IMR-90 (cell line): Measurements from ENCODE around the gene MYO7B. TPM values are rescaled to one million over a fixed set of nuclear protein-coding genes. Genes with fewer than 3 reads are reported as not detected.

Experiments
- ATAC-seq: fragments of 200-7000 bp; cut with Tn5 transposase; 2 replicates; pipeline ENCODE4 v1.9.1; 2020; ENCODE audit warnings: low read depth, mild to moderate bottlenecking, moderate library complexity
- BruUV-seq: library from RNA; stranded (reverse); fragments of 400-500 nt; replicated peaks from 2 replicates; lab custom pipeline; 2021; lab: Mats Ljungman, UMichigan
- CTCF ChIA-PET: fragments of 300-600 bp; formaldehyde crosslinking; extraction: SDS; loops from one replicate; lab custom pipeline; 2021; ENCODE audit warnings: antibody characterized with exemption; lab: Yijun Ruan, JAX
- POLR2A ChIA-PET: fragments of 300-600 bp; sonication (Branson Sonifier 250); formaldehyde crosslinking; loops from one replicate; lab custom pipeline; 2022; ENCODE audit warnings: antibody characterized with exemption; ENCODE audit not compliant: unreplicated experiment; lab: Charles Lee
- DNase-seq: peaks from one replicate; pipeline ENCODE4 v3.0.0; 2013
- H2AFZ ChIP-seq: replicated peaks from 2 replicates; pipeline ENCODE3; 2013; ENCODE audit warnings: low read length, mild to moderate bottlenecking; ENCODE audit not compliant: poor library complexity
- H2AK5ac ChIP-seq: 2 replicates; pipeline ENCODE4 v1.6.1; 2013; ENCODE audit warnings: low read depth, low read length, inconsistent platforms
- H2AK9ac ChIP-seq: replicated peaks from 2 replicates; pipeline ENCODE3; 2013; ENCODE audit warnings: mild to moderate bottlenecking, low read depth, low read length, moderate library complexity; ENCODE audit not compliant: poor library complexity
- H2BK120ac ChIP-seq: 2 replicates; pipeline ENCODE4 v1.6.1; 2013; ENCODE audit warnings: low read depth, low read length, inconsistent platforms
- H2BK15ac ChIP-seq: 3 replicates; pipeline ENCODE4 v1.6.1; 2013; ENCODE audit warnings: low read depth, low read length, inconsistent platforms
- H2BK20ac ChIP-seq: 2 replicates; pipeline ENCODE4 v1.6.1; 2013; ENCODE audit warnings: low read depth, mild to moderate bottlenecking, inconsistent platforms, low read length, moderate library complexity
- H2BK5ac ChIP-seq: 2 replicates; pipeline ENCODE4 v1.6.1; 2013; ENCODE audit warnings: mild to moderate bottlenecking, low read depth, low read length, inconsistent platforms; ENCODE audit not compliant: poor library complexity, severe bottlenecking
- H3K14ac ChIP-seq: replicated peaks from 2 replicates; pipeline ENCODE4 v1.6.1; 2013; ENCODE audit warnings: low read depth, low read length, inconsistent platforms
- H3K18ac ChIP-seq: 2 replicates; pipeline ENCODE4 v1.6.1; 2013; ENCODE audit warnings: low read depth, low read length, control low read depth
- H3K23ac ChIP-seq: 2 replicates; pipeline ENCODE4 v1.6.1; 2013; ENCODE audit warnings: low read depth, low read length, inconsistent platforms
- H3K27ac ChIP-seq: 2 replicates; pipeline ENCODE4 v1.5.1; 2013; ENCODE audit warnings: mild to moderate bottlenecking, control low read depth, low read length; ENCODE audit not compliant: insufficient read depth
- H3K27me3 ChIP-seq: 2 replicates; pipeline ENCODE4 v1.6.1; 2013; ENCODE audit warnings: low read length; ENCODE audit not compliant: control insufficient read depth, insufficient read depth
- H3K36me3 ChIP-seq: 2 replicates; pipeline ENCODE4 v1.6.1; 2013; ENCODE audit warnings: low read length, mixed read lengths; ENCODE audit not compliant: control insufficient read depth, insufficient read depth
- H3K4ac ChIP-seq: 2 replicates; pipeline ENCODE4 v1.6.1; 2013; ENCODE audit warnings: low read depth, low read length, inconsistent platforms
- H3K4me1 ChIP-seq: 2 replicates; pipeline ENCODE4 v1.6.1; 2013; ENCODE audit warnings: low read length, mixed read lengths; ENCODE audit not compliant: control insufficient read depth, insufficient read depth
- H3K4me2 ChIP-seq: 2 replicates; pipeline ENCODE4 v1.6.1; 2013; ENCODE audit warnings: low read depth, mild to moderate bottlenecking, control low read depth, low read length, moderate library complexity
- H3K4me3 ChIP-seq: 2 replicates; pipeline ENCODE4 v1.5.1; 2013; ENCODE audit warnings: low read depth, mild to moderate bottlenecking, control low read depth, low read length, moderate library complexity; ENCODE audit not compliant: insufficient read depth
- H3K56ac ChIP-seq: 2 replicates; pipeline ENCODE4 v1.6.1; 2013; ENCODE audit warnings: low read length, inconsistent platforms; ENCODE audit not compliant: insufficient read depth; ENCODE audit errors: extremely low read depth
- H3K79me1 ChIP-seq, 2 experiments: 2 replicates each; pipeline ENCODE4 v1.6.1; 2013; ENCODE audit warnings: low read length in 2 of 2, inconsistent platforms in 1 of 2, low read depth in 1 of 2
- H3K9ac ChIP-seq: 2 replicates; pipeline ENCODE4 v1.6.1; 2013; ENCODE audit warnings: low read depth, low read length, control low read depth
- H3K9me1 ChIP-seq: 2 replicates; pipeline ENCODE4 v1.6.1; 2013; ENCODE audit warnings: low read length, inconsistent platforms; ENCODE audit not compliant: insufficient read depth
- H3K9me3 ChIP-seq: 2 replicates; pipeline ENCODE4 v1.6.1; 2013; ENCODE audit warnings: low read length; ENCODE audit not compliant: control insufficient read depth, insufficient read depth
- H4K20me1 ChIP-seq: 2 replicates; pipeline ENCODE4 v1.6.1; 2013; ENCODE audit warnings: low read length, inconsistent platforms; ENCODE audit not compliant: insufficient read depth
- H4K5ac ChIP-seq: 2 replicates; pipeline ENCODE4 v1.6.1; 2013; ENCODE audit warnings: mild to moderate bottlenecking, low read depth, low read length, control low read depth
- H4K8ac ChIP-seq, 2 experiments: 2 replicates each; pipeline ENCODE4 v1.6.1; 2013; ENCODE audit warnings: low read depth in 2 of 2, low read length in 2 of 2, control low read depth in 1 of 2, inconsistent platforms in 1 of 2
- H4K91ac ChIP-seq: 2 replicates; pipeline ENCODE4 v1.6.1; 2013; ENCODE audit warnings: low read depth, low read length, inconsistent platforms; ENCODE audit not compliant: insufficient read depth
- BHLHE40 ChIP-seq: fragments of 150-350 bp; IDR thresholded peaks from 2 replicates; pipeline ENCODE4 v1.6.1; 2016; ENCODE audit warnings: mild to moderate bottlenecking, low read depth, low read length
- CHD1 ChIP-seq: IDR thresholded peaks from 2 replicates; pipeline ENCODE4 v1.6.1; 2012; ENCODE audit warnings: low read depth, low read length, improper control_type of control experiment
- CTCF ChIP-seq: conservative IDR thresholded peaks from 2 replicates; pipeline ENCODE4 v1.5.1; 2012; ENCODE audit warnings: mild to moderate bottlenecking, low read depth, low read length, improper control_type of control experiment
- ELK1 ChIP-seq: fragments of 150-350 bp; IDR thresholded peaks from 2 replicates; pipeline ENCODE4 v1.6.1; 2016; ENCODE audit warnings: low read depth, mild to moderate bottlenecking, low read length, moderate library complexity, borderline replicate concordance
- MAFK ChIP-seq: IDR thresholded peaks from 2 replicates; pipeline ENCODE4 v1.6.1; 2012; ENCODE audit warnings: low read depth, low read length, improper control_type of control experiment
- MAZ ChIP-seq: IDR thresholded peaks from 2 replicates; pipeline ENCODE4 v1.6.1; 2012; ENCODE audit warnings: low read depth, mild to moderate bottlenecking, low read length, improper control_type of control experiment, moderate library complexity, borderline replicate concordance
- MXI1 ChIP-seq: IDR thresholded peaks from 2 replicates; pipeline ENCODE4 v1.6.1; 2012; ENCODE audit warnings: low read depth, mild to moderate bottlenecking, low read length, moderate library complexity, borderline replicate concordance
- NFE2L2 ChIP-seq: fragments of 150-350 bp; IDR thresholded peaks from 2 replicates; pipeline ENCODE4 v1.6.1; 2016; ENCODE audit warnings: low read depth, mild to moderate bottlenecking, low read length
- POLR2A ChIP-seq: IDR thresholded peaks from 2 replicates; pipeline ENCODE4 v1.6.1; 2012; ENCODE audit warnings: mild to moderate bottlenecking, low read depth, low read length
- RAD21 ChIP-seq: IDR thresholded peaks from 2 replicates; pipeline ENCODE4 v1.6.1; 2012; ENCODE audit warnings: low read length, improper control_type of control experiment
- RCOR1 ChIP-seq: IDR thresholded peaks from 2 replicates; pipeline ENCODE4 v1.6.1; 2012; ENCODE audit warnings: mild to moderate bottlenecking, low read length, improper control_type of control experiment; ENCODE audit not compliant: insufficient replicate concordance
- RFX5 ChIP-seq: IDR thresholded peaks from 2 replicates; pipeline ENCODE4 v1.8.0; 2012; ENCODE audit warnings: low read depth, mild to moderate bottlenecking, low read length, moderate library complexity
- SMC3 ChIP-seq: fragments of 150-350 bp; IDR thresholded peaks from 2 replicates; pipeline ENCODE4 v1.6.1; 2016; ENCODE audit warnings: low read depth, mild to moderate bottlenecking, antibody characterized with exemption, low read length, moderate library complexity
- USF2 ChIP-seq: fragments of 150-350 bp; IDR thresholded peaks from 2 replicates; pipeline ENCODE4 v1.6.1; 2017; ENCODE audit warnings: mild to moderate bottlenecking, antibody characterized with exemption, low read length, low read depth
- WGBS, 2 experiments: methylation state at CpG; one replicate each; pipeline versions ENCODE4 v1.1.5 to v1.1.7; 2013; ENCODE audit warnings: missing lambda C conversion rate in 2 of 2; ENCODE audit not compliant: insufficient read length in 1 of 2; ENCODE audit errors: extremely low coverage in 2 of 2; 5-methylcytosine and 5-hydroxymethylcytosine counted together
- dilution Hi-C: fragments of 300-500 bp; cut with HindIII; formaldehyde crosslinking; loops from one replicate; pipeline ENCODE4 v1.14.3; 2018; ENCODE audit warnings: low sequenced_read_pairs; ENCODE audit not compliant: unreplicated experiment
- in situ Hi-C: fragments of 300-500 bp; cut with MboI; formaldehyde crosslinking; loops from 3 replicates; pipeline ENCODE4 v1.14.3; 2019; ENCODE audit warnings: low sequenced_read_pairs, inconsistent platforms, mixed read lengths
- intact Hi-C: fragments of 100-400 bp; cut with micrococcal nuclease; formaldehyde crosslinking; loops from 2 replicates; pipeline ENCODE4 v1.10.0; 2022
- polyA plus RNA-seq, 3 experiments: library from polyadenylated mRNA; depleted of rRNA; stranded (reverse); fragments of >200 nt; gene quantifications; 2 replicates each; pipeline ENCODE4 v1.2.3, GENCODE V29; 2012; ENCODE audit warnings: low replicate concordance in 1 of 3
- total RNA-seq: library from RNA; depleted of rRNA; stranded (reverse); fragments of >200 nt; gene quantifications from 2 replicates; pipeline ENCODE4 v1.2.3, GENCODE V29; 2012

MYO7B gene
- total and polyA plus RNA-seq, 2 of the 4 experiments (the other 2 are of a cell fraction), result 0.18 to 0.46 TPM

DNA sequence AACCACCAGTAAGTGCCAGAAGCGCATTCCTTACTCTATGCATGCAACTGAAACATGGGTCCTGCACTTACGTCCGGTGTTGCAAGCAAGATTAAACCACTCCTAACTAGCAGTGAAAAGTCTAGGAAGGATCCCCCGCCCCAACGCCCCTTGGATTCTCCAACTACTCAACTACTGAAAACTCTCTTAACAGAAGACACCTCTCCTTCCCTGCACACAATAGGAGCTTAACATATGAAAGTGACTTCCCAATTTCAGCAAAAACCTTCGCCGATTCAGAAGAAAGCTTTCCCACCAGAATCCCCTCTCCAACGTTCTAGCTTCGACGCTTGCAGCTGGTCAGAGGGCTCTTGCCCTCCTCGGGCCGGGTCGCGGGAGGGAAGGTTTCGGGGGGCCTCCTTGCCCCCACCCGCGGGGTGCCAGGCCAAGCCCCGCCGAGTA, 9.8 kb upstream of the MYO7B start:
- ChIA-PET CTCF (no interaction called here), POLR2A (no interaction called here)
- ATAC-seq (peak; percentile 16; the same call in 1 of the 2 replicates), DNase-seq (peak; percentile 59)
- TSS peak; percentile 33 for BruUV-seq
- no peaks in the 10 kb centered on the region for H3K27me3 ChIP-seq
- H3K23ac ChIP-seq, result peak overlapping the region; percentile 83
- peak overlapping the region; percentile 51 for H2AK5ac ChIP-seq
- WGBS, 2 experiments, result 2% methylated on average over 6 of the region's 19 CpGs; no CpG with 5 or more reads in 1 of the 2 experiments
- peak overlapping the region; percentile 81 for H2BK5ac ChIP-seq
- peak overlapping the region; percentile 86 for H3K9ac ChIP-seq
- peak overlapping the region; percentile 73 for H3K4me3 ChIP-seq
- H3K4ac ChIP-seq, result peak overlapping the region; percentile 87
- H2AK9ac ChIP-seq, result peak overlapping the region; percentile 96
- H2BK20ac ChIP-seq, result no peak overlapping the region
- peak overlapping the region; percentile 1 for H3K18ac ChIP-seq
- peak overlapping the region; percentile 87 for H3K14ac ChIP-seq
- no peaks in the 10 kb centered on the region for H3K9me3 ChIP-seq
- peak overlapping the region; percentile 94 to 96; a peak in 3 of 4 replicates for H4K8ac ChIP-seq
- peaks cover 9 to 28% of the 10 kb centered on the region in 2 experiments; a peak in 3 of 4 replicates for H3K79me1 ChIP-seq
- peak overlapping the region; percentile 60 for H3K56ac ChIP-seq
- in situ Hi-C loops, result no loop called here
- H3K4me2 ChIP-seq, result peak overlapping the region; percentile 93
- H4K91ac ChIP-seq, result peak overlapping the region; percentile 88
- peak overlapping the region; percentile 94 for H2AFZ ChIP-seq
- peaks cover 5% of the 10 kb centered on the region; the same call in 1 of the 2 replicates for H4K20me1 ChIP-seq
- intact Hi-C loops, result loop anchor here (2.0 to 10.0 kb wide), 2 partner anchors 123 to 179 kb away; partner anchors contain the start of gene SFT2D3
- peak overlapping the region; percentile 54 for H4K5ac ChIP-seq
- H2BK120ac ChIP-seq, result no peak overlapping the region
- H3K36me3 ChIP-seq, result peaks cover 7% of the 10 kb centered on the region
- H3K9me1 ChIP-seq, result peaks cover 9% of the 10 kb centered on the region; the same call in 1 of the 2 replicates
- dilution Hi-C loops, result no loop called here
- no peaks in the 10 kb centered on the region for H3K4me1 ChIP-seq
- peak overlapping the region; percentile 92 for H3K27ac ChIP-seq
- no peak overlapping the region for H2BK15ac ChIP-seq
- TF ChIP-seq POLR2A (no peak; the same call in 1 of the 2 replicates), USF2 (no peak), ELK1 (no peak), RCOR1 (no peak), NFE2L2 (no peak), CTCF (no peak), MAFK (no peak), CHD1 (no peak; the same call in 1 of the 2 replicates), RFX5 (no peak), MAZ (no peak), BHLHE40 (no peak), MXI1 (no peak), RAD21 (no peak), SMC3 (no peak)
